Measurements from ENCODE around the gene FAM174C. TPM values are rescaled to one million over a fixed set of nuclear protein-coding genes. Genes with fewer than 3 reads are reported as not detected.

The FAM174C gene
- total RNA-seq, 4 donors from 2014 or later = 50.8 to 114 (median 64.6) TPM

DNA sequence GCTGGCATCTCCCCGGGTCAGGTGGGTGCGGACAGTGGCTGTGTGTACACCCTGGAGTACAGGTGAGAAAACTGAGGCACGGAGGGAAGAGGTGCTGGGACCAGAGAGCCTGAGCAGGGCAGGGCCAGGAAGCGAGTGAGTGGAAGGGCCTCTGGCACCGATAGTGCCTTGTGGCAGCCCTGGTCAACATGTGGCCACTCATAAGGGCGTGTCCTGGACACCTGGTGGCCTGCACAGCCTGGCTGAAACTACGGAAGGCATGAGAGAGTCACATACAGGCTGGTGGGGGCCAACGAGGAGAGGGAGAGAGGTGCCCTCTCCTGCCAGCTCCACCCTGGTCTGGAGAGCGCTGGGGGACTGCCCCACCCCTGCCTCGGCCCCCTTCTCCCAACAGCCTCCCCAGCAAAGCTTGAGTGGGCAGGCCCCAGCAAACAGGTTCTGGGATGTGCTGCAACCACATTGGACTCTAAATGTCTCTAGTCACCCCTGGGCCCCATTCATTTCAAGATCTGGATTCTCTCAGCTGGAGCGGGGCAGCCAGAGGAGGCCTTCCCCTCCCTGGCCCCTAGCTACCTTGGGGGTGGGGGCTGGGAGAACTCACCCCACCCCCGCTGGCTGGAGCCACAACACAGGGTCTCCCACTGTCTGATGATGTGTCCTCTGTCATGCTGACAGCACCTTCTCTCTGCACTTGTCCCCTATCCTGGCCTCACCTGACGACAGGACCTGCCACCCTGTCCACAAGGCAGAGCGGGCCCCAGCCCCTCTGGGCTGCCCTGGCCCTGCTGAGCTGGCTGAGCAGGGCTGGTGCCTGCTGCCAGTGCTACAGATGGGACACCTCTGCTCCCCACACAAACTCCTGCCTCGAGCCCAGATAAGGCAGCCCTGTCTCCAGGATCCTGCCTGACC, 43.3 kb upstream of the FAM174C start:
- peak; percentile 47 to 48 for DNase-seq
- 73 to 74% methylated on average over 9 to 13 of the region's 15 CpGs for whole genome bisulfite sequencing, 2 donors
- Histone ChIP-seq H3K27me3 (no peaks in the 10 kb centered on the region), H3K4me3 (replicated peaks in 1 of 3) (no peak overlapping the region), H3K4me1 (peaks cover 8 to 24% of the 10 kb centered on the region in 2 donors), H3K9me3 (no peaks in the 10 kb centered on the region), H3K27ac (peak overlapping the region; percentile 5 to 42 (median 14)), H3K36me3 (peaks cover 12% of the 10 kb centered on the region in 2 donors)
- TF ChIP-seq, protein P1, sequence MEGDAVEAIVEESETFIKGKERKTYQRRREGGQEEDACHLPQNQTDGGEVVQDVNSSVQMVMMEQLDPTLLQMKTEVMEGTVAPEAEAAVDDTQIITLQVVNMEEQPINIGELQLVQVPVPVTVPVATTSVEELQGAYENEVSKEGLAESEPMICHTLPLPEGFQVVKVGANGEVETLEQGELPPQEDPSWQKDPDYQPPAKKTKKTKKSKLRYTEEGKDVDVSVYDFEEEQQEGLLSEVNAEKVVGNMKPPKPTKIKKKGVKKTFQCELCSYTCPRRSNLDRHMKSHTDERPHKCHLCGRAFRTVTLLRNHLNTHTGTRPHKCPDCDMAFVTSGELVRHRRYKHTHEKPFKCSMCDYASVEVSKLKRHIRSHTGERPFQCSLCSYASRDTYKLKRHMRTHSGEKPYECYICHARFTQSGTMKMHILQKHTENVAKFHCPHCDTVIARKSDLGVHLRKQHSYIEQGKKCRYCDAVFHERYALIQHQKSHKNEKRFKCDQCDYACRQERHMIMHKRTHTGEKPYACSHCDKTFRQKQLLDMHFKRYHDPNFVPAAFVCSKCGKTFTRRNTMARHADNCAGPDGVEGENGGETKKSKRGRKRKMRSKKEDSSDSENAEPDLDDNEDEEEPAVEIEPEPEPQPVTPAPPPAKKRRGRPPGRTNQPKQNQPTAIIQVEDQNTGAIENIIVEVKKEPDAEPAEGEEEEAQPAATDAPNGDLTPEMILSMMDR (IDR thresholded peaks at IDR 0.05) = no peak
- TF ChIP-seq POLR2A (IDR thresholded peaks at IDR 0.05) = no peak
- intact Hi-C loops (cut with DNase I) = loop anchor here (10.0 kb wide), 1 partner anchor 307 kb away; the partner anchor contains the start of gene ARID3A

DNA sequence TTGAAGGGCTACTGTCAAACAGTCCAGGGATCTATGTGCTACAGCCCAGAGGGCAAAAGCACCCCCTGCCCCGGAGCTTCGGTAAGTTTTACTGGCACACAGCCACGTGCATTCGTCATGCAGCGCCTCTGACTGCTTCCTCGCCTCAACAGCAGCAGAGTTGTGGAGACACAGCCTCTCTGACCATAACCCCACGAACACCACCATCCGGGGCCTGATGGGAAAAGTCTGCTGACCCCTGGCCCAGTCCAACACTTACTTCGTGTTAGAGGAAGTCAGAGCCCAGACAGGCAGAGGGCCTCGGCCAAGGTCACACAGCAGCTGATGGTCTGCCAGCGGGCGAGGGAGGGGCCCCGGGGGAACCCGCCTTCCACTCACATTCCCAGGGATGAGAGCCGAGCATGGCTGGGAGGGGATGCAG, 42.7 kb upstream of the FAM174C start:
- H3K27ac ChIP-seq = peak overlapping the region; percentile 14 to 42 (median 17)
- H3K27me3 ChIP-seq = no peaks in the 10 kb centered on the region
- H3K9me3 ChIP-seq = no peaks in the 10 kb centered on the region
- peaks cover 12 to 29% of the 10 kb centered on the region in 2 donors for H3K4me1 ChIP-seq
- TF ChIP-seq, protein P1 (IDR thresholded peaks at IDR 0.05) = no peak
- no peak for TF ChIP-seq POLR2A (IDR thresholded peaks at IDR 0.05)
- H3K4me3 ChIP-seq (replicated peaks in 1 of 3) = no peak overlapping the region
- WGBS, 2 donors = 15 to 49% methylated on average over 5 to 12 of the region's 15 CpGs
- intact Hi-C loops (cut with DNase I) = loop anchor here (10.0 kb wide), 1 partner anchor 308 kb away; the partner anchor contains the start of gene ARID3A
- peak; percentile 65 to 72 for DNase-seq
- peaks cover 6 to 7% of the 10 kb centered on the region in 2 donors for H3K36me3 ChIP-seq

DNA sequence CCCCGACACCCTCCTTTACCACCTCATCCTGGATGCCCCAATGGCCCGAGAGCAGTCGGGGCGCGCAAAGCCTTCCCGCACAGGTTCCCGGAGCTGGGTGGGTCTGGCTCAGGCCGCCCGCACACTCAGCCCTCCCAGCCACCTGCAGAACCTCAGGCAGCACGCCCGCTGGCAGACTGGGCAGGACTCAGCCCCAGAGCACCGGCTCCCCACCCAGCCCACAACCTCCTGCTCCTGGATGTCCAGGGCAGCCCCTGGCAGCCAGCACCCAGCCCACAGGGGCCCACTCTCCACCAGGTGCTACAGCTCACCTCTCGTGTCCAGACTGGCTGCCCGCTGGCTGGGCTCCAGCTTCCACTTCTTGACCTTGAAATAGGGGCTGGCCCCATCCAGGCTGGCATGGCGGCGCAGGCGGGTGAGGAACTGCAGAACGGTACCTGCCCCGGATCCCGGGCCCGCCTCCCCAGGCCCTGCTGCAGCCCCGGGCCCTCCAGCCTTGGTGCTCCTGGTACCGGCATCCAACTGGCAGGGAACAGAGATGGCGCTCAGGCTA, 42.1 kb upstream of the FAM174C start:
- H3K9me3 ChIP-seq = no peaks in the 10 kb centered on the region
- no peak for TF ChIP-seq POLR2A (IDR thresholded peaks at IDR 0.05)
- TF ChIP-seq, protein P1 (IDR thresholded peaks at IDR 0.05) = no peak
- peaks cover 14 to 31% of the 10 kb centered on the region in 2 donors for H3K4me1 ChIP-seq
- H3K36me3 ChIP-seq = peaks cover under 1 to 1% of the 10 kb centered on the region in 2 donors
- H3K27me3 ChIP-seq = no peaks in the 10 kb centered on the region
- peak; percentile 74 to 78 for DNase-seq
- no peak overlapping the region for H3K4me3 ChIP-seq (replicated peaks in 1 of 3)
- peak overlapping the region in 1 of 3 donors; percentile 17 for H3K27ac ChIP-seq
- intact Hi-C loops (cut with DNase I) = loop anchor here (10.0 kb wide), 1 partner anchor 308 kb away; the partner anchor contains the start of gene ARID3A
- WGBS, 2 donors = 80 to 83% methylated on average over 1 to 17 of the region's 24 CpGs

DNA sequence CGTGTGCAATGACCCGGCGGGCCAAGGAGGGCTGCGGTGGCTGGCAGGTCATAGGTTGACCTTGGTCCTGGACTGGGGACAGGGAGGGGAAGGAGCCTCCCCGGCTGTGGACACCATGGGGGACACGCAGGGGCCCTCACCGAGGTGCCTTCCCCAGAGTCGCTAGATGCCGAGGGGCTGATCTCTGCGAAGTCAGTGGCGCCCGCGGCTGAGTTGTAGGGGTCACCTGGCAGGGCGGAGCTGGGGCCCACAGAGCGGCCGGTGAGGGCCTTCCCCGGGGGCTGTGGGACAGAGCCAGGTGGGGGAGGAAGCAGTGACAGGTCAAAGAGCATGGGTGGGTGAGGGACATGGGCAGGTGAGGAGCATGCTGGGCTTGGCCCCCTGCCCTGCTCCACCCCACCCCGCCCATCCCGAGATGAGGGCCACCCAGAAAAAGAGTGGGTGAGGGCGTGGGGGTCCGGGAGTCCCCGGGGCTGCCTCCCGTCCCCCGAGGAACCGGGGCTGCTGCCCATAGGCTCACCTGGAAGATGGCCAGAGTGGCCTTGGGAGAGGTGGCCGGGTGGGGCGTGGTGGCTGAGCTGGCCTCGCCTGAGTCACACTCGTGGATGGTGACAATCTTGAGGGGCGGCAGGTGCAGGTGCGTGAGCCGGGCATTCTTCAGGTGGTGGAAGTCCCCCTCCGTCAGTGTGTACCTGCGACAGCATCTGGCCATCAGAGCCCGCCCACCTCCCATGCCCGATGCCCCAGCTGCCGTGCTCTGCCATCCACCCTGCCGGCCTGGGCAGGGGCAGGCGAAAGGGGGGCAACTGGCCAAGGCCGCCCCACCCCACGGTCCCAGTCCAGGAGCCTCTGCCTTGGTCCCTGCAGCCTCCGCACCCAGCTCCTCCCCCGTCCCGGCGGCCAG, 41.0 kb upstream of the FAM174C start:
- intact Hi-C loops (cut with DNase I) = loop anchor here (10.0 kb wide), 1 partner anchor 310 kb away; the partner anchor contains the start of gene ARID3A
- Histone ChIP-seq H3K4me1 (peaks cover 16 to 37% of the 10 kb centered on the region in 2 donors), H3K4me3 (replicated peaks in 1 of 3) (no peak overlapping the region), H3K27me3 (no peaks in the 10 kb centered on the region), H3K27ac (no peak overlapping the region), H3K9me3 (no peaks in the 10 kb centered on the region), H3K36me3 (no peaks in the 10 kb centered on the region)
- 93 to 95% methylated on average over 29 to 38 of the region's 45 CpGs for WGBS, 2 donors
- TF ChIP-seq, protein P1 (IDR thresholded peaks at IDR 0.05) = no peak
- DNase-seq = no peak

Measured in thyroid gland (tissue), 4 donors.